Measurements from ENCODE around the gene SPATS2L. TPM values are rescaled to one million over a fixed set of nuclear protein-coding genes. Genes with fewer than 3 reads are reported as not detected.

Gene SPATS2L
- total RNA-seq: 10 to 100 TPM; 79.0 to 82.3 TPM

- peaks cover 3% of the 10 kb centered on the region for H3K27me3 Mint-ChIP-seq
These were observed at the start of gene SPATS2L for GRCh38 chr2:200306196-200306930. Gene SPATS2L, plus strand, starts transcription at chr2:200306693. Its CDS starts 82,552 bp downstream, at chr2:200389245.

GRCh38 chr2:200257570-200257969, 48.9 kb upstream of the SPATS2L start:
- Mint-ChIP-seq H3K9me3 (no peaks in the 10 kb centered on the region), H3K4me1 (no peaks in the 10 kb centered on the region), H3K27me3 (peaks cover 22% of the 10 kb centered on the region), H3K36me3 (ENCODE audit: low read depth) (no peaks in the 10 kb centered on the region), H3K4me3 (no peak overlapping the region), H3K27ac (no peak overlapping the region)
- ChIA-PET CTCF (no interaction called here), POLR2A (no interaction called here)
- no peak for DNase-seq

More at GRCh38 chr2:200306196-200306930, at the start of gene SPATS2L:
- POLR2A ChIA-PET: interaction anchor here (0.6 to 3.9 kb wide), 13 partner anchors 10 to 220 kb away, joined by 3 to 34 read pairs (median 4); partner anchors contain the start of gene SGO2
- H3K36me3 Mint-ChIP-seq (ENCODE audit: low read depth): peaks cover 12% of the 10 kb centered on the region
- peak; percentile 72 for DNase-seq
- peaks cover 44% of the 10 kb centered on the region for H3K4me1 Mint-ChIP-seq
- H3K4me3 Mint-ChIP-seq: peak within 1 kb of the TSS; percentile 82
- peak within 1 kb of the TSS; percentile 82 for H3K27ac Mint-ChIP-seq
- no peaks in the 10 kb centered on the region for H3K9me3 Mint-ChIP-seq
- CTCF ChIA-PET: interaction anchor here (0.9 to 1.5 kb wide), 6 partner anchors 8 to 333 kb away, joined by 3 to 6 read pairs (median 4); no protein-coding TSS in a partner anchor

GRCh38 chr2:200258081-200258480, 48.4 kb upstream of the SPATS2L start:
- Mint-ChIP-seq H3K4me1 (no peaks in the 10 kb centered on the region), H3K27me3 (peaks cover 19% of the 10 kb centered on the region), H3K27ac (no peak overlapping the region), H3K36me3 (ENCODE audit: low read depth) (no peaks in the 10 kb centered on the region), H3K9me3 (no peaks in the 10 kb centered on the region), H3K4me3 (no peak overlapping the region)
- POLR2A ChIA-PET: no interaction called here
- no peak for DNase-seq
- CTCF ChIA-PET: no interaction called here

GRCh38 chr2:200258881-200259576, 47.5 kb upstream of the SPATS2L start:
- Mint-ChIP-seq H3K4me1 (no peaks in the 10 kb centered on the region), H3K9me3 (no peaks in the 10 kb centered on the region), H3K27me3 (peaks cover 13% of the 10 kb centered on the region), H3K4me3 (no peak overlapping the region), H3K27ac (no peak overlapping the region), H3K36me3 (ENCODE audit: low read depth) (no peaks in the 10 kb centered on the region)
- POLR2A ChIA-PET: no interaction called here
- no peak for DNase-seq
- CTCF ChIA-PET: no interaction called here

GRCh38 chr2:200259577-200259957, 46.9 kb upstream of the SPATS2L start:
- H3K9me3 Mint-ChIP-seq: no peaks in the 10 kb centered on the region

GRCh38 chr2:200262047-200262446, 44.4 kb upstream of the SPATS2L start:
- peaks cover 6% of the 10 kb centered on the region for H3K27me3 Mint-ChIP-seq
- H3K4me3 Mint-ChIP-seq: no peak overlapping the region
- no peaks in the 10 kb centered on the region for H3K9me3 Mint-ChIP-seq
- H3K27ac Mint-ChIP-seq: no peak overlapping the region
- CTCF ChIA-PET: no interaction called here
- DNase-seq: no peak
- POLR2A ChIA-PET: no interaction called here
- H3K4me1 Mint-ChIP-seq: no peaks in the 10 kb centered on the region
- H3K36me3 Mint-ChIP-seq (ENCODE audit: low read depth): no peaks in the 10 kb centered on the region

More at GRCh38 chr2:200259577-200259957, 46.9 kb upstream of the SPATS2L start:
- CTCF ChIA-PET: no interaction called here
- Mint-ChIP-seq H3K27me3 (peaks cover 13% of the 10 kb centered on the region), H3K4me1 (no peaks in the 10 kb centered on the region), H3K27ac (no peak overlapping the region), H3K36me3 (ENCODE audit: low read depth) (no peaks in the 10 kb centered on the region), H3K4me3 (no peak overlapping the region)
- POLR2A ChIA-PET: no interaction called here
- DNase-seq: no peak

GRCh38 chr2:200263279-200263678, 43.2 kb upstream of the SPATS2L start:
- Mint-ChIP-seq H3K4me1 (no peaks in the 10 kb centered on the region), H3K27me3 (peaks cover 6% of the 10 kb centered on the region), H3K4me3 (no peak overlapping the region), H3K9me3 (no peaks in the 10 kb centered on the region), H3K36me3 (ENCODE audit: low read depth) (no peaks in the 10 kb centered on the region), H3K27ac (no peak overlapping the region)
- DNase-seq: no peak
- CTCF ChIA-PET: no interaction called here
- POLR2A ChIA-PET: no interaction called here

- no peaks in the 10 kb centered on the region for H3K36me3 Mint-ChIP-seq (ENCODE audit: low read depth)
- ChIA-PET CTCF (no interaction called here), POLR2A (no interaction called here)
- no peak for DNase-seq
- H3K27ac Mint-ChIP-seq: no peak overlapping the region
- no peak overlapping the region for H3K4me3 Mint-ChIP-seq
- no peaks in the 10 kb centered on the region for H3K9me3 Mint-ChIP-seq
- H3K4me1 Mint-ChIP-seq: no peaks in the 10 kb centered on the region
- H3K27me3 Mint-ChIP-seq: peaks cover 5% of the 10 kb centered on the region
These were observed 41.9 kb upstream of the SPATS2L start for GRCh38 chr2:200264631-200265030.

- Mint-ChIP-seq H3K27ac (no peak overlapping the region), H3K36me3 (ENCODE audit: low read depth) (no peaks in the 10 kb centered on the region), H3K9me3 (no peaks in the 10 kb centered on the region), H3K4me1 (no peaks in the 10 kb centered on the region), H3K27me3 (no peaks in the 10 kb centered on the region), H3K4me3 (no peak overlapping the region)
- DNase-seq: no peak
- ChIA-PET CTCF (no interaction called here), POLR2A (no interaction called here)
These were observed 40.1 kb upstream of the SPATS2L start for GRCh38 chr2:200266406-200266805.

- DNase-seq: no peak
- Mint-ChIP-seq H3K27me3 (no peaks in the 10 kb centered on the region), H3K9me3 (no peaks in the 10 kb centered on the region), H3K4me1 (no peaks in the 10 kb centered on the region), H3K4me3 (no peak overlapping the region), H3K27ac (no peak overlapping the region), H3K36me3 (ENCODE audit: low read depth) (no peaks in the 10 kb centered on the region)
- POLR2A ChIA-PET: no interaction called here
- CTCF ChIA-PET: interaction anchor here (0.7 kb wide), 1 partner anchor 752 kb away, joined by 3 read pairs; no protein-coding TSS in a partner anchor
These were observed 39.1 kb upstream of the SPATS2L start for GRCh38 chr2:200267350-200267749.

- H3K27me3 Mint-ChIP-seq: no peaks in the 10 kb centered on the region
- no peaks in the 10 kb centered on the region for H3K9me3 Mint-ChIP-seq
- no peaks in the 10 kb centered on the region for H3K36me3 Mint-ChIP-seq (ENCODE audit: low read depth)
- ChIA-PET POLR2A (no interaction called here), CTCF (no interaction called here)
- no peak overlapping the region for H3K27ac Mint-ChIP-seq
- no peak overlapping the region for H3K4me3 Mint-ChIP-seq
- H3K4me1 Mint-ChIP-seq: no peaks in the 10 kb centered on the region
- DNase-seq: no peak
These were observed 35.8 kb upstream of the SPATS2L start for GRCh38 chr2:200270732-200271131.

GRCh38 chr2:200272320-200272719, 34.2 kb upstream of the SPATS2L start:
- no peak overlapping the region for H3K4me3 Mint-ChIP-seq
- no peak for DNase-seq
- ChIA-PET CTCF (no interaction called here), POLR2A (no interaction called here)
- peaks cover 10% of the 10 kb centered on the region for H3K27me3 Mint-ChIP-seq
- no peaks in the 10 kb centered on the region for H3K9me3 Mint-ChIP-seq
- no peaks in the 10 kb centered on the region for H3K4me1 Mint-ChIP-seq
- no peaks in the 10 kb centered on the region for H3K36me3 Mint-ChIP-seq (ENCODE audit: low read depth)
- no peak overlapping the region for H3K27ac Mint-ChIP-seq

GRCh38 chr2:200274116-200275075, 32.1 kb upstream of the SPATS2L start:
- Mint-ChIP-seq H3K27me3 (peaks cover 15% of the 10 kb centered on the region), H3K4me3 (no peak overlapping the region), H3K4me1 (no peaks in the 10 kb centered on the region), H3K27ac (no peak overlapping the region), H3K36me3 (ENCODE audit: low read depth) (no peaks in the 10 kb centered on the region), H3K9me3 (no peaks in the 10 kb centered on the region)
- POLR2A ChIA-PET: no interaction called here
- CTCF ChIA-PET: no interaction called here
- no peak for DNase-seq

Measured in activated CD4-positive, alpha-beta memory T cell treated with anti-CD3 and anti-CD28 coated beads, Interleukin-2, amount 10 ng/mL, durations not matched to agents 7 days and 5 days (primary cell).